Mesenchymal stem cell (in vitro differentiated cells and primary cell): ENCODE results near the gene SOHLH1.

Source experiments
- DNase-seq: peaks from one replicate; pipeline ENCODE4 v3.0.0-alpha.2; 2013
- H2AFZ ChIP-seq: one replicate; pipeline ENCODE4 v1.6.1; 2013; ENCODE audit warnings: low read depth, mild to moderate bottlenecking, control low read depth, inconsistent platforms, low read length, moderate library complexity
- H2AK5ac ChIP-seq: 2 replicates; pipeline ENCODE4 v1.6.1; 2013; ENCODE audit warnings: low read length, moderate library complexity, mild to moderate bottlenecking, inconsistent platforms; ENCODE audit not compliant: severe bottlenecking
- H2BK120ac ChIP-seq: one replicate; pipeline ENCODE4 v1.6.1; 2013; ENCODE audit warnings: low read depth, mild to moderate bottlenecking, inconsistent platforms, low read length, moderate library complexity
- H2BK12ac ChIP-seq, 2 experiments: one replicate each; pipeline ENCODE4 v1.6.1; 2013; ENCODE audit warnings: inconsistent platforms in 2 of 2, low read length in 2 of 2, mild to moderate bottlenecking in 2 of 2, moderate library complexity in 2 of 2, control low read depth in 1 of 2
- H2BK15ac ChIP-seq: one replicate; pipeline ENCODE4 v1.6.1; 2013; ENCODE audit warnings: mild to moderate bottlenecking, low read depth, inconsistent platforms; ENCODE audit not compliant: poor library complexity, severe bottlenecking
- H2BK5ac ChIP-seq: 2 replicates; pipeline ENCODE4 v1.6.1; 2013; ENCODE audit warnings: low read depth, mild to moderate bottlenecking, low read length, control low read depth, inconsistent platforms; ENCODE audit not compliant: poor library complexity, severe bottlenecking
- H3K14ac ChIP-seq, 2 experiments: one replicate each; pipeline ENCODE4 v1.6.1; 2013; ENCODE audit warnings: inconsistent platforms in 2 of 2, low read length in 2 of 2, control low read depth in 1 of 2, mild to moderate bottlenecking in 1 of 2, moderate library complexity in 1 of 2
- H3K18ac ChIP-seq, 2 experiments: one replicate each; pipeline ENCODE4 v1.6.1; 2013; ENCODE audit warnings: inconsistent platforms in 2 of 2, low read length in 2 of 2, control low read depth in 1 of 2, low read depth in 1 of 2, mild to moderate bottlenecking in 1 of 2
- H3K23ac ChIP-seq, 2 experiments: one replicate each; pipeline ENCODE4 v1.6.1; 2013; ENCODE audit warnings: inconsistent platforms in 2 of 2, low read length in 2 of 2, mild to moderate bottlenecking in 2 of 2, moderate library complexity in 2 of 2, control low read depth in 1 of 2
- H3K27ac ChIP-seq: 2 replicates; pipeline ENCODE4 v1.5.1; 2013; ENCODE audit warnings: mild to moderate bottlenecking, moderate library complexity, low read length, control low read depth, inconsistent platforms; ENCODE audit not compliant: poor library complexity, severe bottlenecking
- H3K27me3 ChIP-seq, 2 experiments: 2 replicates each; pipeline versions ENCODE4 v1.6.1 to v1.7.0; 2013; ENCODE audit warnings: low read length in 2 of 2, mild to moderate bottlenecking in 2 of 2, moderate library complexity in 2 of 2, control low read depth in 1 of 2, inconsistent platforms in 1 of 2; ENCODE audit not compliant: control insufficient read depth in 1 of 2, insufficient read depth in 1 of 2
- H3K36me3 ChIP-seq, 2 experiments: 2 replicates each; pipeline versions ENCODE4 v1.6.1 to v1.7.0; 2013; ENCODE audit warnings: low read length in 2 of 2, control low read depth in 1 of 2, inconsistent platforms in 1 of 2, low read depth in 1 of 2, mild to moderate bottlenecking in 1 of 2; ENCODE audit not compliant: insufficient read depth in 2 of 2, control insufficient read depth in 1 of 2
- H3K4ac ChIP-seq, 2 experiments: one replicate each; pipeline ENCODE4 v1.6.1; 2013; ENCODE audit warnings: inconsistent platforms in 2 of 2, low read length in 2 of 2, mild to moderate bottlenecking in 2 of 2, moderate library complexity in 2 of 2, control low read depth in 1 of 2, low read depth in 1 of 2
- H3K4me1 ChIP-seq: 2 replicates; pipeline ENCODE4 v1.6.1; 2013; ENCODE audit warnings: low read depth, low read length, control low read depth; ENCODE audit not compliant: control insufficient read depth, insufficient read depth
- H3K4me2 ChIP-seq: 2 replicates; pipeline ENCODE4 v1.6.1; 2013; ENCODE audit warnings: low read length, mild to moderate bottlenecking, inconsistent platforms; ENCODE audit not compliant: poor library complexity, severe bottlenecking
- H3K4me3 ChIP-seq, 2 experiments: 2 replicates each; pipeline versions ENCODE4 v1.5.1 to v1.7.0; 2013; ENCODE audit warnings: low read length in 2 of 2, mild to moderate bottlenecking in 2 of 2, control low read depth in 1 of 2, low read depth in 1 of 2; ENCODE audit not compliant: insufficient read depth in 1 of 2
- H3K79me1 ChIP-seq: replicated peaks from 2 replicates; pipeline ENCODE4 v1.6.1; 2013; ENCODE audit warnings: mild to moderate bottlenecking, control low read depth, low read length, inconsistent platforms; ENCODE audit not compliant: poor library complexity, severe bottlenecking
- H3K9ac ChIP-seq: 2 replicates; pipeline ENCODE4 v1.7.0; 2013; ENCODE audit warnings: mild to moderate bottlenecking, low read length, moderate library complexity
- H3K9me3 ChIP-seq: 2 replicates; pipeline ENCODE4 v1.7.0; 2013; ENCODE audit warnings: mild to moderate bottlenecking, low read length; ENCODE audit not compliant: control insufficient read depth
- H4K8ac ChIP-seq: one replicate; pipeline ENCODE4 v1.6.1; 2013; ENCODE audit warnings: inconsistent platforms, mild to moderate bottlenecking, low read length, moderate library complexity
- H4K91ac ChIP-seq: one replicate; pipeline ENCODE4 v1.6.1; 2013; ENCODE audit warnings: mild to moderate bottlenecking, low read length, inconsistent platforms
- WGBS: methylation state at CpG from one replicate; pipeline ENCODE4 v1.1.7; 2013; ENCODE audit warnings: mixed read lengths; 5-methylcytosine and 5-hydroxymethylcytosine counted together

Gene SOHLH1

GRCh38 chr9:135665795-135666189, 33.5 kb downstream of the SOHLH1 start:
- no peak overlapping the region for H3K4me2 ChIP-seq
- no peak overlapping the region for H3K14ac ChIP-seq
- no peak overlapping the region for H2BK120ac ChIP-seq
- no peak overlapping the region for H3K4me3 ChIP-seq
- H3K27ac ChIP-seq, result no peak overlapping the region
- H3K9me3 ChIP-seq, result no peaks in the 10 kb centered on the region
- H3K23ac ChIP-seq, result no peak overlapping the region
- H3K36me3 ChIP-seq, result no peaks in the 10 kb centered on the region
- no peak overlapping the region for H3K9ac ChIP-seq
- H3K4me1 ChIP-seq, result no peaks in the 10 kb centered on the region
- no peak overlapping the region for H2BK12ac ChIP-seq
- H4K8ac ChIP-seq, result no peak overlapping the region
- H3K27me3 ChIP-seq, result peaks cover 0 to 3% of the 10 kb centered on the region in 2 experiments
- no peak overlapping the region for H3K4ac ChIP-seq
- no peak overlapping the region for H2BK15ac ChIP-seq
- H2AK5ac ChIP-seq, result no peak overlapping the region
- no peak for DNase-seq
- no peak overlapping the region for H3K18ac ChIP-seq
- no peak overlapping the region for H4K91ac ChIP-seq
- H2BK5ac ChIP-seq, result no peak overlapping the region
- H2AFZ ChIP-seq, result no peak overlapping the region
- H3K79me1 ChIP-seq, result no peaks in the 10 kb centered on the region
- WGBS, result 86% methylated on average over 12 of the region's 12 CpGs

GRCh38 chr9:135664801-135665794, 34.2 kb downstream of the SOHLH1 start:
- Histone ChIP-seq H3K9me3 (no peaks in the 10 kb centered on the region), H2BK15ac (no peak overlapping the region), H2BK5ac (no peak overlapping the region), H3K4me1 (no peaks in the 10 kb centered on the region), H3K4me2 (no peak overlapping the region), H3K36me3 (no peaks in the 10 kb centered on the region), H3K27ac (no peak overlapping the region), H2BK120ac (no peak overlapping the region), H3K9ac (no peak overlapping the region), H3K27me3 (peaks cover 0 to 3% of the 10 kb centered on the region in 2 experiments), H4K8ac (no peak overlapping the region), H3K79me1 (no peaks in the 10 kb centered on the region), H3K23ac (no peak overlapping the region), H2BK12ac (no peak overlapping the region), H2AFZ (no peak overlapping the region), H4K91ac (no peak overlapping the region), H3K18ac (no peak overlapping the region), H3K4ac (no peak overlapping the region), H3K4me3 (no peak overlapping the region), H3K14ac (no peak overlapping the region), H2AK5ac (no peak overlapping the region)
- WGBS, result 84% methylated on average over 32 of the region's 32 CpGs
- no peak for DNase-seq

DNA sequence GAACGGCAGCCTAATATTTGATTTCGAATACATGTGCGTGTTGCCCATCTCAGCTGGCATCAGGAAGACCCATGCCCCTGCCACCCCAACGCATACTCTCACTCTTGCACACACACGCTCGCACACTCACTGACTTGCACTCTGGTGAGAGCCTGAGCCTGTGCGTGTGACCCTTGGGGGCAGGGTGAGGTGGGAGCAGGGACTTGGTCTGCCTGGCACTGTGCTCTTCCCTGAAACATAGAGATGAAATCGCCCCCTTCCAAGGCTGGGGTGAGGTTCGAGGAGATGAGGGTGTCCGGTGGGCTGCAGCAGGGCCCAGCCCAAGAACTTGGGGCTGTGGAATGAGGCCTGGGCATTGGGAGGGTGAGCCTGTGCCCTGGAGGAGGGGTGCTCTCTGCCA, 35.0 kb downstream of the SOHLH1 start:
- no peak overlapping the region for H3K27ac ChIP-seq
- H3K4me3 ChIP-seq, result peak overlapping the region in 1 of 2 experiments; percentile 10
- H2AFZ ChIP-seq, result no peak overlapping the region
- no peaks in the 10 kb centered on the region for H3K36me3 ChIP-seq
- H4K91ac ChIP-seq, result no peak overlapping the region
- H3K9ac ChIP-seq, result no peak overlapping the region
- no peak overlapping the region for H3K4ac ChIP-seq
- no peak overlapping the region for H2BK5ac ChIP-seq
- H3K4me2 ChIP-seq, result no peak overlapping the region
- no peaks in the 10 kb centered on the region for H3K4me1 ChIP-seq
- H2AK5ac ChIP-seq, result no peak overlapping the region
- H2BK120ac ChIP-seq, result no peak overlapping the region
- H3K79me1 ChIP-seq, result no peaks in the 10 kb centered on the region
- no peak overlapping the region for H4K8ac ChIP-seq
- no peaks in the 10 kb centered on the region for H3K9me3 ChIP-seq
- no peak overlapping the region for H2BK12ac ChIP-seq
- H2BK15ac ChIP-seq, result no peak overlapping the region
- WGBS, result 89% methylated on average over 10 of the region's 10 CpGs
- no peak overlapping the region for H3K18ac ChIP-seq
- H3K23ac ChIP-seq, result no peak overlapping the region
- DNase-seq, result no peak
- H3K14ac ChIP-seq, result no peak overlapping the region
- peaks cover 0 to 3% of the 10 kb centered on the region in 2 experiments for H3K27me3 ChIP-seq

GRCh38 chr9:135663857-135664256, 35.4 kb downstream of the SOHLH1 start:
- Histone ChIP-seq H3K27me3 (peaks cover 0 to 3% of the 10 kb centered on the region in 2 experiments), H3K36me3 (no peaks in the 10 kb centered on the region), H2BK120ac (no peak overlapping the region), H3K27ac (no peak overlapping the region), H3K9me3 (no peaks in the 10 kb centered on the region), H3K4me1 (no peaks in the 10 kb centered on the region), H2BK5ac (no peak overlapping the region), H2AFZ (no peak overlapping the region), H3K18ac (no peak overlapping the region), H3K23ac (no peak overlapping the region), H2BK12ac (no peak overlapping the region), H3K4me3 (no peak overlapping the region), H4K91ac (no peak overlapping the region), H3K9ac (no peak overlapping the region), H3K4me2 (no peak overlapping the region), H2AK5ac (no peak overlapping the region), H3K14ac (no peak overlapping the region), H4K8ac (no peak overlapping the region), H3K4ac (no peak overlapping the region), H3K79me1 (no peaks in the 10 kb centered on the region), H2BK15ac (no peak overlapping the region)
- WGBS, result 87% methylated on average over 12 of the region's 12 CpGs
- DNase-seq, result no peak
